ENCODE measurements around the gene PIK3AP1.
"Not testable (repeated sequence)": the region's sequence is repeated elsewhere in the genome, so short reads cannot be mapped to it uniquely, and the experiment has no call there.

Gene PIK3AP1

DNA sequence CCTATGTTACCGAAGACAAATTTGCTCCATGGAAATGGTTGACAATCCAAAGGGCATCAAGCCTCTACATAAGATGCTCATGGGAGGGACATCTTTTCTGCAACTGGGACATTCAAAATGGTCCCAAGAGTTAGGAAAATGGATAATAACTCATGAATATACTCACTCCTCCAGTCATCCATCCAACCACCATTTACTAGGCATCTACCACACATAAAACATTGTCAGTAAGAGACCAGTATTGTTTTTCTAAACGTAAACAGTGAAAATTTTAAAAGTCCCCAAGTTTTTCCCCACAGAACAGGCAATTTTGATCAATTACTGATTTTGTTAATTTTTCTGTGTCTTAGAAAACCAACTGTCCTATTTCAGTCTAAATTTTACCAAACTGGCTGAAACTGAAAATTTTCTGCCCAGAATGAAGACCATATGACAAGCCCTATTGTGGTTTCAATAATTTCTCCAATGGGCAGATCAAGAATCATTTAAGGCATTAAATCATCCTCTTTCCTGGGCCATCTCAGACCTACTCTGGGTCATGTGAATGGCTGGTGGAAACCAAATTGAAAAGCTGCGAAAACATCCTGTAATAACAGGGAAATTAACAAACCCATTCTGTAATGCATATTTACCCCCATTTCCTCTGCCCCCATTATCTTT, 24.2 kb downstream of the PIK3AP1 start:
- no peak for DNase-seq (ENCODE audit: low spot score)

DNA sequence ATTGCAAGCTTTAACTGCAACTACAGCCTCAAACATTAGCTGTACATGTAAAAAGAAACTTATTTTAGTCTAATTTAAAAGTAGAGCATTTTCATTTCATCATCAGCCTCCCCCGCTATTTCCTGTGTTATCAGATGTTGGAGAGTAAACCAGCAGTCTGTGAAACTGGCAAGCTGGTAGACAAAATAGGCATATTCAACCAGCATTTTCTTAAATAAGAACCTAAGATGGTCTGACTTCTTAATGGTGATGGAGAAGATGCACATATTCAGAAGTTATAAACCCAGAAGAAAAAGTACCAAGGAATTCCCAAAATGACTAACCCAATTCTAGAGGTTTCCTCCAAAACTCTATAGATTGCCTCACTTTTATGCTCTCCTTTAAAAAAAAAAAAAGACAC, 24.9 kb downstream of the PIK3AP1 start:
- DNase-seq (ENCODE audit: low spot score): peak; percentile 39

DNA sequence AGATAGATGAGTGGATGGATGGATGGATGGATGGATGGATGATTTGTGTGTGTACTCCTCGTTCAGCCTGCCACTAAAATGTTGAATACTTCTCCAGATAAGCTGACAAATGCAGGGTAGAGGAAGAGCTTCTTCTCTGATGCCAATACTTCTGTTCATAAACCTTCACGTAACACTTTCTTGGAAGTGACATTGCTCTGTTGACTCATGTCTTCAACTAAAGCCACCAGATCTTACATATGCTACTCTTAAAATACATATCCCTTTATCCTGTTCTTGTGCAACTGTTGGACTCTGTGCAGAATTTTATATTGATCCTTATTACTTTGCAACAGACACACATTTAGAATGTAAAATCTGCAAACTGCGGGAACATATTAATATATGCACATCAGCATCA, 26.9 kb downstream of the PIK3AP1 start:
- DNase-seq (ENCODE audit: low spot score): no peak

DNA sequence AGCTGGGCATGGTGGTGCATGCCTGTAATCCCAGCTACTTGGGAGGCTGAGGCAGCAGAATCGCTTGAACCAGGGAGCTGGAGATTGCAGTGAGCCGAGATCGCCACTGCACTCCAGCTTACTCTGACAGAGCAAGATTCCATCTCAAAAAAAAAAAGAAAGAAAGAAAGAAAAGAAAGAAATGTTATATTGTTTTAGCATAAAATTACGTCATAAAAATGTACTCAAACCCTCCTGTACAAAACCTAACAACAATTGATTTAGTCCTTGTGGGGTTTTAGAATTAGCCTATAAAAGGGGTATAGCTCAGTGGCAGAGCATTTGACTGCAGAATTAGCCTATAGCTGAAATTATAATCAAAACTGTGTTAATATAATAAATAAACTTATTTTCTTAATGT, 27.9 kb downstream of the PIK3AP1 start:
- no peak for DNase-seq (ENCODE audit: low spot score)

DNA sequence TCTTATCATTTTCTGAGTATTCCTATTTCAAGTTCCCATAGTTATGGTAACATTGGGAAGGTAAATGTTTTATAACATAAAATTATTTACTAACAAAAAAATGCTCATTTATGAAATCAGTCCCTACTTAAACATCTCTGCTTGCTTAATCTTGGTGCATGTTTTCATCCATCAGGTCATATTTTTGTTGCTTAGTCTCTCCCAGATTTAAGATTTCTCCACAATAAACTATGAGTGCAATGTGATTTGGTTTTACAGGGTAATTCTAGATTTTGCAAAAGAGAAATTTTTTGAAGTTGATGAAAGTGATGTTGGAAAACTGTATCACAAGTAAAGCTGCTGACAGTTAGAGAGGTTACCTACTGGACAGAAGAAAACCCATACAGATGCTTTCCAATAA, 28.6 kb downstream of the PIK3AP1 start:
- DNase-seq (ENCODE audit: low spot score): no peak

DNA sequence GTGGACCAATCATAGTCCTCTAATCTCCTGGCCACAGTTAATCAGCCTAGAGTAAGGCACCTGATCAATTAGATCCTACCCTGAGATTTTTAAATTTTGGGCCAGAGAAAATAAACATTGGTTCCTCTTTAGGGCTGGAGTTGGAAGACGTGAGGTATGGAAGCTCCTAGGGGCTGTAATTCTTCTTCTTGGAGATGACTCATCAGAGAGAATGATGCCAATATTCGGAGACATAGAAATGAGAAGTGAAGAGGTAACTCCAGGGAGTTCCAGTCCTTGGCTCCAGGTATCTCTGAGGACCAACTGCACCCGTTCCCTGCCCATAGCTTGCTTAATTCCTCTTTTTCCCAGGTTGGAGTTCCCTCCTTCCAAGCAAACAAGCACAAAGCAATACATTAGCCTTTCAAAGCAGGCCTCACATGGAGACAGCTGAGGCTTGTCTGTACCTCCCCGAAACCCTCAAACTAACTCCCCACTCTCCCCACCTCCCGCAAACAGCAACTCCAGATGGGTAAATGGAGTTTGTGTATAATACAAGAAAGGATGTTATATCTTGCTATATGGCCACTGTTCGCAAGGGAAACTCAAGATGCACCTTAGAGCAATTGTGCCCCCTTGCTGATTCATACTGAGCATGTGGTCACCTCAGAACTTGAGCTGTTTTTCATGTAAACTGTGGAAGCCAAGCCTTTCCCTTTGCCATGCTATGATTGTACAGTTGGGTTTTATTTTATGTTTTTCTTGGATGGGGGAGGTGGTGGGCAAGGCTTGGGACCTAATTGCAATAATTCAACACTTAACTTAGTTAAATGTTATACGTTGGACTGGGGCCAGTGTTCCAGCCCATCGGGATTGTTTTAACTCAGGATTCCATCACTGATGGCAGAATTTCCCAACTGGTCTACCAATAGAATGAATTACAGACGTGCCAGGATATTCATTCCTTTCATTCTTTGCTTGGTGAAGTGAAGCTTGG, 29.3 kb downstream of the PIK3AP1 start:
- DNase-seq (ENCODE audit: low spot score): no peak

DNA sequence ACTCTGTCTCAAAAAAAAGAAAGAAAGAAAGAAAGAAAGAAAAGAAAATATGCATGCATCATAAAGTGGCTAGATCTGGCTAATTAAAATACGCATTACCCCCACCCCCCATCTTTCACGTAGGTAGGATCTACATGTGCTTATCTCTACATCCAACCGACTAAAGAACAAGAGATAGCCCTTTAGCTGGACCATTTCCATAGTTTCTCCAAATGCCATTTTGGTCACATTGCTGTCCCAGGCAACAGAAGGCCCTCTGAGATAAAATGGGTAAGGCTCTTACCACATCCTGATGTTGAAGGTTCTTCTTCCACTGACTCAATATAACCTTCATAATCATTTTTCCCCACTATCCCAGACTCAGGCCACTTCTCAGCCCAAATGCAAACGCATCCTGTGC, 31.5 kb downstream of the PIK3AP1 start:
- DNase-seq (ENCODE audit: low spot score): peak; percentile 75

DNA sequence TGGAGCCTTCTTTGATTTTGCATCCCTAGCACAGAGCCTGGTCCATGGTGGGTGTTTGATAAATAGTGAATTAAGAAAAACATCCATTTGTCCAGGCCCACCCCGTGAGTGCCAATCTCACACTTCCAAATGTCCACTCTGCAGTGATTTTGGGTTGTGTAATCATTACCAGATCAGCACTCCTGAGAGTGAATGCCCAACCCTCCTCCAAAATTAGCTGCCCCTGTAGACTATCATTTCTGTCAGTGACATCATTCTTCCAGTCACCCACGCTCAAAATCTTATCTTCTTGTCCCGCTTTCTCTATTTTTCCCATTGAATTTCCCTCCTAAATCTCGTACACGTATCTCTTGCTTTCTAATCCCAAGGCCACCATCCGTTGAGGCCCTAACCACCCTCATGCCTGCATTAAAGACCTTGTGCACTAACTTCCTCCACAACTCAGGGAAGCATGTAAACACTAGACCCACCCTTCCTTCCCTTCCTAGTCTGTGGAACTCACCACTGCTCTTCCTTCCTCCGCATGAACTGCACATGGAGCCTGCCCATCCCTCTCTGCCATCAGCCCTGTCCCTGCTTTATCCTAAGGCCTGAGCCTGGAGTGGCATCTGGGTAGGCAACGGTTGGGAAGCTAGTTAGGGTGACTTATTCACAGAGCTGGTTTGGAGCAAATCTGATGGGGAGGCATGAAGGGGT, 32.8 kb downstream of the PIK3AP1 start:
- DNase-seq (ENCODE audit: low spot score): no peak

DNA sequence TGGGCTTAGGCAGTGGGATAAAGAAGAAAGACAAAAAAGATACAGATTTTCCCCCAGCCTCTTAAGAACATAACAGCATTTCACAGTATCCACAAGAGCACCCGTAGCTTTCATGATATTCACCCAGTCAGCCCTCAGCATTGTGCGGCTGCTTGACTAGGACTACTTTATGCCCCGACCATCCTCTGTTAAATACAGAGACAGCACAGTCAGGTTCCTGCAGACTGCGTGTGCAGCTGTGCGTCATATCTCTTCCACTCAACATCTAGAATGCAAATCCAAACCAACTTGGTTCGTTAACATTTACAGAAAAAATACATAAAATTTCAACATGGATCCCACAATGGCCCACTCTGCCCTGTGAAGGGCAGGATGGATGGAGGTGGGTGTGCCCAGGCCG, 33.8 kb downstream of the PIK3AP1 start:
- no peak for DNase-seq (ENCODE audit: low spot score)

DNA sequence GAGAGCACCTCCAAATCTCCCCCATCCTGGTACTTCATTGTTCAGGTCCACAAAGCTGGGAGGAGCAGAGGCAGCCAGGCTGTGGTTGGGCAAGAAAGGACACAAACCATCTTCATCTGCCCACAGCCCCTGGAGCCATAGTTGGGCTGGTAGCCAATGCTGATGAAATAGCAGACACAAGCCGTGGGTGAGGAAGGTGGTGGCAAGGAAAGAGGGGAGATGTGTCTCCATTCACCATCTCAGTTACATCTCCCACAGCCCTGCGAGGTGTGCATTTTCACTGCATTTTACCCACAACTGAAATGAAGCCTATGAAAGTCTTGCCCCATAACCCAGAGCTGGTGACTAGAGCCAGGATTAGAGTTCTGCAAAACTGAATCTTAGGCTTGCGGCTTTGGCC, 35.0 kb downstream of the PIK3AP1 start:
- DNase-seq (ENCODE audit: low spot score): peak; percentile 45

DNA sequence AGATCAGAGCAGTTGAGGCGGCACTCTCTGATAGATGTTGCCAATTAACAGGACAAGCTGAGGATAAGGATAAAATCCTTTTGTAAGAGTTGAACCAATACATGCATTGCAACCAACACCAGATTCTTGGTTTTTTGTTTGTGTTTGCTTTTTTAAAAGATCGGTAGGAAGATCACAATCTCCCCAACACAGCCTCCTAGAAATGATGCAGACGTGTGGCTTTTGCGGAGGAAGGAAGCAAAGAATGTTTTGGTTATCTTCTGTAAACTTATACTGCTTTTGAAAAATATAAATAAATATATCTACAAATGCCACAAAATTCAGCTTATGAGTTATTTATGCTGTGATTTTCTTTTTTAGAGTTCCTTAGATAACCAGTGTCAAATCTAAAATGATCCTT, 35.5 kb downstream of the PIK3AP1 start:
- no peak for DNase-seq (ENCODE audit: low spot score)

DNA sequence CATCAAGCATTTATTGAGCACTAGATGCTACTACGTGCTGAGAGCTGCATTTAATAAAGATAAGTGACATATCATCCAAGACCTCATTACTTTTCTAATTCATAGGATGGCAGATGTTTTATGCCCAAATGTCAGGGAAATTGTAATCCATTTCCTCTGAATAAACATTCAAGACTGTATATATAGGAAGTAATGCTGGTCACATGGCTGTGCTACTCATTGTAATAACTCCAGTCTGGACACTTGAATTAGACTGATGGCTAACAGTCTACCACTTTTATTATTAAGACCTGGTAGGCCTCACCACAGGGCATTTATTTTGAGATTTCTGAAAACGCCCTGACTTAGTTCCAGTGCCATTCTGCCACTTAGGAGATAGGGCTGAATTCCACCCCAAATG, 36.6 kb downstream of the PIK3AP1 start:
- DNase-seq (ENCODE audit: low spot score): no peak

DNA sequence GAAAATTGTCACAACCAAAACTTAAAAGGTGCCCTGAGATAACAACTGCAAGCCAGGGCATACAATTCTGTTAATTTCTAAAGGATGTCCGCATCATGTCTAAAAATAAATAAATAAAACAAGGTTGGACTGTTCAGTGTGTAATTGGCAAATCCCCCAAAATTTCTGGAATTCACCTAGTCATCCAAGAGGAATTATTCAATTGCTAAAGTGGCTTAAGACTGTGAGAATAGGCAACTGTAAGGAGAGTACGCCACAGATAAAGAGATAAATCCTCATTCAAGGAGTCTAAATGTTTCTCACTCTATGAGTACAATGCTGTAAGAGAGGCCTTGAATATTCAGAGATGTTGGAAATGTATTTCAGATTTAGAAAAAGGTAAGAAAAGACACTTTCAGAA, 37.2 kb downstream of the PIK3AP1 start:
- DNase-seq (ENCODE audit: low spot score): no peak

DNA sequence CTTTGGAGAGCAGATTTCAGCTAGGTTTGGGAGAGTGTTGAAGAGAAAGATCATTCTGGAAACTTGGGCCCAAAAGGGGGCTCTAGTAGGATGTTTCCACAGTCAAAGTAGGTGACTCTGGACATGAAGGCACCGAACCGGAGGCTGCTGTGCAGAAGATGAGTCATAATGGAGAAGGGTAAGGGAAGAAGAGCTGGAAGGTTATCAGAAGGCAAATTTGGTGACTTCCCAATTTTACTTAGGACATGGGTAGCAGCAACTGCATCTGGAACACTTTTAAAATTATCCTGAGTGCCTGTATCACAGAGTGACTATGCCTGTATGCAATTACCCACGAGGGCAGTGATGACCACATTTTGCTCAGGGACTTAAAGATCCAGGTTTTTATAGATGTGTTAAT, 38.8 kb downstream of the PIK3AP1 start:
- no peak for DNase-seq (ENCODE audit: low spot score)

DNA sequence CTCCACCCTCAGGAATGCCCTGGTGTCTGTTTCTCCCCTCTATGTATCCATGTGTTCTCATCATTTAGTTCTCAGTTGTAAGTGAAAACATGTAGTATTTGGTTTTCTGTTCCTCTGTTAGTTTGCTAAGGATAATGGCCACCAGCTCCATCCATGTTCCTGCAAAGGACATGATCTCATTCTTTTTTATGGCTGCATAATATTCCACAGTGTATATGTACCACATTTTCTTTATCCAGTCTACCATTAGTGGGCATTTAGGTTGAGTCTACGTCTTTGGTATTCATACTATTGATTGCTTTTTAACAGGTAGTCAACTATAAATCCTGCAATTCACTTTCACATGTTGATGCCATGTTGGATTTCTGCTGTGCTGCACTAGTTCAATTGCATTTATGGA, 39.9 kb downstream of the PIK3AP1 start:
- DNase-seq (ENCODE audit: low spot score): not testable (repeated sequence)

DNA sequence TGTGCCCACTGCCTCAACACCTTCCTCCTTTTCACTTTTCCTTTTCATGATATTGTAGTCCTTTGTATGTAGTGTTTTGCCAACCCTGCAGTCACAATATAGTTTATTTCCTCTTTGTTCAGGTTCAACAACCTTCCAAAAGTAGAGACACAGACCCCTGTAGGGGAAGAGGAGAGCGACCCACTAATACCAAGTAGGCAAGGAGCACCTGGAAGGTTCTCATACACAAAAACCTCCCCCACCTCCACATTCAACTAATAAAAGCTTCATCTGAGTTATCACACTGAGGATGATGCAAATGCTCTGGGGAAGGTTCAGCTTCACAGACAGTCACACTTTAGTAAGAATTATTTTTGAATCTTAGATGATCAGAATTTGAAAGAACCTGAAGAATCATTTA, 41.6 kb downstream of the PIK3AP1 start:
- DNase-seq (ENCODE audit: low spot score): no peak

DNA sequence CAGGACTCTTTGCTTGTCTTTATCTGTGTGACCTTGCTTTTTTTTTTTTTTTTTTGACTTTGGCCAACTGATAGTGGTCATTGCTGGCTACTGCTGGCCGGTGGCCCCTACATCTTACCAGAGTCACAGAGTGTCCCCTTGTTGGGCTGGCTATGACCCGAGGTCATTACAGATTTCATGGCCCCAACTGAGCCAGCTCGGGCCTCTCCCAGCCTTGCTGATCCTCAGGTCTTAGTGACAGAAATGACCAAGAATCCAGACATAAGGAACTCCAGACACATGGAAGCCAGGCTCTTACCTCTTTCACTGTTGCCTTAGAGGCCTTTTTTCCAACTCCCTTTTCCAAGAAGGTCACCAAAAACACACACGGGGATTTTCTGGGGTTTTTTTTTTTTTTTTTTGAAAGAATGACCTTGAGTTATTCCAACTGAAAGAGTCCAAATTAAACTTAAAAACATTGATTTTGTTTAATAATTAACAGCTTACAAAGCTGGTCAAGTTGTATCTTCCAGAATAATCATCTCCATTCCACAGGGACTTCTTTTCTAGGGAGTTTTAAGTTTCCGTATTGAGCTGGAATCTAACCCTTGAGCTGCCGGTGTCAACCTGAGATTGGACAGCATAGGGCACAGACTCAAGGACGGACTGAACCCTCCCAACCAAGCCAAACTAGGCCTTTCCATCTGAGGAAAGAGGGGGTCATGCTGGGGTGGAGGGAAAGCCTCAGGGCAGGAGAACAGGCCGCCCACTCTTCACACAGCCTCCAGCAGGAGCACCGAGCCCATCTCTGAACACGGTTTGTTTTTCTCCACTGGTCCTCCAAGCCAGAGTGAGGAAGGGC, 43.8 kb downstream of the PIK3AP1 start:
- no peak for DNase-seq (ENCODE audit: low spot score)

DNA sequence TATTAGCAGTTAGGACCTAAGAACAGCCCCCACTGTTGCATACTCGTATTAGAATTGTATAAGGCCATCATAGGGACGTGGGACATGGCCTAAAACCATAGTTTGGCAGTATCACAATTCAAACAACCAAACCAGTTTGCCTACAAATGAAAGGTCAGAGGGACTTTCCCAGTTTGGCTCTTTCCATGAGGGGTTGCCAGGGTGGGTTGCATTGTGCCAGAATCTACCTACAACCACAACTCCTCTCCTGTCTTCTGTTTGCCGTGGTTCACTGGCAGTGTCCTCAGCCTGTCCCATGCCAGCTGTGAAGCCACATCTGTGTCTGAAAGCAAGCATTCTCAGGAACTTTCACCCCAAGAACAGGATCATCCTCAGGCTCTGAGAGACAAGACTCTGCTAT, 44.5 kb downstream of the PIK3AP1 start:
- no peak for DNase-seq (ENCODE audit: low spot score)

DNA sequence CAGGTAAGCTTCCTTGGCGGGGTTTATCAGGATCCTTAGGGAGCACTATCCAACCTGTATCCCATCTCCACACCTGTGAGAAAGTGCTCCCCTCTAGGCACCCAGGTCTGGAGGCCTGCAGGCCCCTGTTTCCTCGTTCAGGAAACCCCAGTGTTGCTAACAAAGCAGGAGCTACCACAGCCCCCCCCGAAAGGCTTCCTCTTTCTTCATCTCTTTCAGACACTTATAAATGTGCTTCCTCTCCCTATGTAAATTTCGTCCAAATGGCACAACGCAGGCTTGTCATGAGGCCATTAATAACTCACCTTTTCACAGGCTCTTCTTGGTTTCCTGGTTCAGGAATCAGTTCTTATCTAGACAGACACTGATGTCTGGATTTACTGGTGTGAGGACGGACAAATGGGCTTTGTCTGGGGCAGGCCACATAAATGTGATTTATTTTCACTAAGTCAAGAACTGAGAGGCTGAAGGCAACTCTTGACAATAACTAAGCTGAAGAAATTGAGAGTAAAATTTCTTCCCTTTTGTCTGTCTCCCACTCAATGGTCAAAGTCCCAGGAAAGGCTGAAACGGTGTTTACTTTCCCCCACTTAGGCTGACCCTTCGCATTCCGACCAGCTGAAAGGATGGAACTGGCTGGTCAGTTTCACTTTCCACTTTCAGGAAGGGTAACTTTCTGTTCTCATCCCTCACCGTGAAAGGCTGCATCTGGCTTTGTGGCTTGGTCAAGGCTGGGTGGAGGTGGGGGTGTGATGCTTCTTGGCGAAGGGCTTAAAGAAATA, 46.8 kb downstream of the PIK3AP1 start:
- DNase-seq (ENCODE audit: low spot score): no peak

DNA sequence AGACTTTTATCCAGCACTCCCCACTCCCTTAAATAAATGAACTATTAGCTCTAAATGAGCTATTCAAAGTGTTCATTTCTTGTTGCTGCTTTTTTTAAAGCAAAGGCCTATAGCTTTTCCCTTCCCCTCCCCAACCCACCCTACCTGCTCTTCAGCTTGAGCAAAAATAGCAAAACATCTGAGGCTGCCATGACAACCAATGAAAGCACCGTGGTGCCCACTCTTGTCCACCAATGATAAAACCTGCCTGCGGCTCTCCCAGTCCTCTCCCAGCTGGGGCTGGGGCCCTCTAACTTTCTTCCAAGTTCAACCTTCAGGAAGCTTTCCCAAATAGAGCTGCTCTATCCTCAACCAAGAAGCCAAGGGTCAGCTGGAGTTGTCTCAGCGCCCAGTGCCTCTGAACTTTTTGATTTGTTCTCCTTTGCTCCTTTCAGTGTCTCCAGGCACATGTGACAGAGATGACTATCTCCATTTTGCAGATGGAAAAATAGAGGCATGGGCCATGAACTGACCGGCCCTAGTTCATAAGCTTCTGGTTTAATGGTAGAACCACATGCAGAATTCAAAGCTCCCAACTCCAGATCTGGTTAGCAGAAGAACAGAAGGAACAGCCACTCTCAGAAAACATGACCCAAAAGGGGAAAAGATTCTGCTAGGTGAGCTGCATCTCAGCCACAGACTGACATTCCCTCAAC, 47.7 kb downstream of the PIK3AP1 start:
- DNase-seq (ENCODE audit: low spot score): no peak

Measured in hematopoietic multipotent progenitor cell treated with erythropoietin and hydrocortisone succinate and interleukin-3 and kit ligand, for 15 days (in vitro differentiated cells).